Neural cell (in vitro differentiated cells): ENCODE results near the gene OTUD5. TPM values are rescaled to one million over a fixed set of nuclear protein-coding genes. Genes with fewer than 3 reads are reported as not detected.

Experiments used
- H2AFZ ChIP-seq: fragments of 200-600, 300-800 bp; sonication (generic), shearing (Covaris generic); 2 replicates; pipeline ENCODE4 v1.6.0; 2014; ENCODE audit warnings: low read depth, mild to moderate bottlenecking, antibody characterized with exemption, low read length, moderate library complexity
- H3F3A ChIP-seq: fragments of 200-600 bp; shearing (Covaris generic); 2 replicates; pipeline ENCODE4 v1.6.1; 2016; ENCODE audit warnings: mild to moderate bottlenecking, moderate library complexity, mixed read lengths, antibody characterized with exemption, low read length; ENCODE audit not compliant: insufficient read depth, poor library complexity, severe bottlenecking
- H3K27ac ChIP-seq: fragments of 200-600, 300-800 bp; sonication (generic), shearing (Covaris generic); 2 replicates; pipeline ENCODE4 v1.5.1; 2014; ENCODE audit warnings: mild to moderate bottlenecking, low read length, moderate library complexity
- H3K27me3 ChIP-seq: fragments of 300-800, 200-600 bp; sonication (generic), shearing (Covaris generic); 2 replicates; pipeline ENCODE4 v1.6.0; 2014; ENCODE audit warnings: mild to moderate bottlenecking, low read depth, low read length, moderate library complexity; ENCODE audit not compliant: insufficient read depth
- H3K36me3 ChIP-seq: fragments of 300-800, 200-600 bp; sonication (generic), shearing (Covaris generic); 2 replicates; pipeline ENCODE4 v1.5.1; 2014; ENCODE audit warnings: mild to moderate bottlenecking, antibody characterized with exemption, low read length, moderate library complexity; ENCODE audit not compliant: insufficient read depth
- H3K4me2 ChIP-seq: fragments of 300-800, 200-600 bp; sonication (generic), shearing (Covaris generic); 2 replicates; pipeline ENCODE4 v1.6.0; 2014; ENCODE audit warnings: mild to moderate bottlenecking, low read length
- H3K4me3 ChIP-seq: fragments of 300-800, 200-600 bp; sonication (generic), shearing (Covaris generic); 2 replicates; pipeline ENCODE4 v1.5.1; 2014; ENCODE audit warnings: mild to moderate bottlenecking, low read length, moderate library complexity
- H3K79me2 ChIP-seq: fragments of 200-600 bp; shearing (Covaris generic); replicated peaks from 2 replicates; pipeline ENCODE4 v1.6.0; 2014; ENCODE audit warnings: mild to moderate bottlenecking, low read length, moderate library complexity; ENCODE audit not compliant: insufficient read depth
- H3K9ac ChIP-seq: fragments of 300-800, 200-600 bp; sonication (generic), shearing (Covaris generic); 2 replicates; pipeline ENCODE4 v1.6.1; 2016; ENCODE audit warnings: mild to moderate bottlenecking, low read length, mixed read lengths
- H3K9me2 ChIP-seq: fragments of 200-600 bp; shearing (Covaris generic); 2 replicates; pipeline ENCODE4 v1.6.1; 2016; ENCODE audit warnings: mild to moderate bottlenecking, low read length, mixed read lengths; ENCODE audit not compliant: insufficient read depth
- H3K9me3 ChIP-seq: fragments of 200-600, 300-800 bp; sonication (generic), shearing (Covaris generic); 2 replicates; pipeline ENCODE4 v1.6.1; 2016; ENCODE audit warnings: mild to moderate bottlenecking, mixed run types, low read length, moderate library complexity, mixed read lengths
- H4K20me1 ChIP-seq: fragments of 200-600 bp; shearing (Covaris generic); 2 replicates; pipeline ENCODE4 v1.6.1; 2016; ENCODE audit warnings: mild to moderate bottlenecking, mixed run types; ENCODE audit not compliant: insufficient read depth
- CTCF ChIP-seq: fragments of 450-650 bp; IDR thresholded peaks from 2 replicates; pipeline ENCODE4 v1.5.1; 2014; ENCODE audit warnings: antibody characterized with exemption, mild to moderate bottlenecking, moderate library complexity; ENCODE audit not compliant: poor library complexity, severe bottlenecking
- EP300 ChIP-seq: fragments of 450-650 bp; conservative IDR thresholded peaks from 2 replicates; pipeline ENCODE4 v1.6.1; 2014; ENCODE audit warnings: antibody characterized with exemption, mild to moderate bottlenecking, moderate library complexity; ENCODE audit not compliant: poor library complexity, severe bottlenecking
- EZH2 ChIP-seq: fragments of 200-600, 300-800 bp; shearing (Covaris generic), sonication (generic); IDR thresholded peaks from 2 replicates; pipeline ENCODE4 v1.6.1; 2014; ENCODE audit warnings: antibody characterized with exemption, low read length, borderline replicate concordance, mild to moderate bottlenecking; ENCODE audit not compliant: insufficient read depth, poor library complexity, severe bottlenecking
- MXI1 ChIP-seq: fragments of 450-650 bp; conservative IDR thresholded peaks from 2 replicates; pipeline ENCODE4 v1.6.1; 2014; ENCODE audit warnings: antibody characterized with exemption, mild to moderate bottlenecking; ENCODE audit not compliant: poor library complexity, severe bottlenecking
- POLR2AphosphoS5 ChIP-seq: IDR thresholded peaks from 2 replicates; pipeline ENCODE4 v1.6.1; 2012
- RAD21 ChIP-seq: fragments of 450-650 bp; conservative IDR thresholded peaks from 2 replicates; pipeline ENCODE4 v1.6.1; 2014; ENCODE audit warnings: antibody characterized with exemption, mild to moderate bottlenecking, moderate library complexity
- REST ChIP-seq: IDR thresholded peaks from 2 replicates; pipeline ENCODE4 v1.6.1; 2012; ENCODE audit warnings: borderline replicate concordance
- SMC3 ChIP-seq: fragments of 450-650 bp; conservative IDR thresholded peaks from 2 replicates; pipeline ENCODE4 v1.6.1; 2014; ENCODE audit warnings: antibody characterized with exemption, mild to moderate bottlenecking, moderate library complexity; ENCODE audit not compliant: poor library complexity
- TAF1 ChIP-seq: IDR thresholded peaks from 2 replicates; pipeline ENCODE4 v1.6.1; 2012; ENCODE audit warnings: low read depth
- polyA plus RNA-seq: library from polyadenylated mRNA; depleted of rRNA; stranded (reverse); fragments of >200 nt; gene quantifications from 2 replicates; pipeline ENCODE4 v1.2.3, GENCODE V29; 2014

The OTUD5 gene
- polyA plus RNA-seq, 1 donor from 2014 or later: 34.3 TPM

- no peaks in the 10 kb centered on the region for H3F3A ChIP-seq
- H4K20me1 ChIP-seq: no peaks in the 10 kb centered on the region
- H3K9me2 ChIP-seq: no peaks in the 10 kb centered on the region
- H3K9me3 ChIP-seq: no peaks in the 10 kb centered on the region
- no peak overlapping the region for H3K4me2 ChIP-seq
- no peaks in the 10 kb centered on the region for H3K79me2 ChIP-seq
- no peaks in the 10 kb centered on the region for H3K36me3 ChIP-seq
- H3K4me3 ChIP-seq: no peak overlapping the region
- H3K9ac ChIP-seq: no peak overlapping the region
- no peak for TF ChIP-seq MXI1
- no peak for TF ChIP-seq TAF1
- no peak for TF ChIP-seq SMC3
- TF ChIP-seq EZH2: no peak
- no peak for TF ChIP-seq POLR2AphosphoS5
- no peak for TF ChIP-seq EP300
- no peak overlapping the region for H2AFZ ChIP-seq
- no peaks in the 10 kb centered on the region for H3K27me3 ChIP-seq
- no peak overlapping the region for H3K27ac ChIP-seq
Observed at GRCh38 chrX:48902776-48903175, 54.6 kb downstream of the OTUD5 start.

- no peaks in the 10 kb centered on the region for H4K20me1 ChIP-seq
- H3K79me2 ChIP-seq: no peaks in the 10 kb centered on the region
- H3K27ac ChIP-seq: no peak overlapping the region
- no peaks in the 10 kb centered on the region for H3F3A ChIP-seq
- TF ChIP-seq TAF1 (no peak), SMC3 (no peak), RAD21 (no peak), CTCF (no peak), MXI1 (no peak), EZH2 (no peak), POLR2AphosphoS5 (no peak), REST (no peak), EP300 (no peak)
- H3K9ac ChIP-seq: no peak overlapping the region
- H3K9me3 ChIP-seq: no peaks in the 10 kb centered on the region
- no peaks in the 10 kb centered on the region for H3K27me3 ChIP-seq
- H3K9me2 ChIP-seq: no peaks in the 10 kb centered on the region
- H2AFZ ChIP-seq: no peak overlapping the region
- no peaks in the 10 kb centered on the region for H3K36me3 ChIP-seq
- no peak overlapping the region for H3K4me3 ChIP-seq
- no peak overlapping the region for H3K4me2 ChIP-seq
Observed at GRCh38 chrX:48902135-48902534, 55.3 kb downstream of the OTUD5 start.

- no peak overlapping the region for H3K4me3 ChIP-seq
- no peaks in the 10 kb centered on the region for H3K9me2 ChIP-seq
- no peak overlapping the region for H3K9ac ChIP-seq
- no peaks in the 10 kb centered on the region for H4K20me1 ChIP-seq
- H3K36me3 ChIP-seq: no peaks in the 10 kb centered on the region
- no peak for TF ChIP-seq POLR2AphosphoS5
- TF ChIP-seq RAD21: no peak
- TF ChIP-seq EP300: no peak
- no peak for TF ChIP-seq TAF1
- TF ChIP-seq EZH2: no peak
- TF ChIP-seq MXI1: no peak
- no peak for TF ChIP-seq CTCF
- no peak for TF ChIP-seq SMC3
- no peak for TF ChIP-seq REST
- no peak overlapping the region for H2AFZ ChIP-seq
- H3F3A ChIP-seq: no peaks in the 10 kb centered on the region
- H3K79me2 ChIP-seq: no peaks in the 10 kb centered on the region
- H3K27me3 ChIP-seq: no peaks in the 10 kb centered on the region
- H3K4me2 ChIP-seq: no peak overlapping the region
- H3K27ac ChIP-seq: no peak overlapping the region
- H3K9me3 ChIP-seq: no peaks in the 10 kb centered on the region
Observed at GRCh38 chrX:48901069-48901468, 56.3 kb downstream of the OTUD5 start.
